HG03575 (cell line): ENCODE results near the gene ARHGEF3.
A peak's percentile ranks its signal among the peaks of the same experiment; 100 is the strongest.
"Not testable (repeated sequence)": the region's sequence is repeated elsewhere in the genome, so short reads cannot be mapped to it uniquely, and the experiment has no call there.

Source experiments
- ATAC-seq: cut with Tn5 transposase; IDR thresholded peaks from one replicate; pipeline ENCODE4 v1.9.1; 2021; ENCODE audit not compliant: unreplicated experiment, insufficient number of reproducible peaks, low FRiP score; ENCODE audit errors: extremely low read depth

ARHGEF3 gene

GRCh38 chr3:56758042-56758441 lies 43.7 kb downstream of the ARHGEF3 start:
- ATAC-seq = not testable (repeated sequence)

GRCh38 chr3:56754741-56755417 lies 46.9 kb downstream of the ARHGEF3 start:
- no peak for ATAC-seq

- ATAC-seq = peak; percentile 66
These were observed 48.4 kb downstream of the ARHGEF3 start for GRCh38 chr3:56753206-56753820.

- no peak for ATAC-seq
These were observed 50.6 kb downstream of the ARHGEF3 start for GRCh38 chr3:56751056-56751707.

- no peak for ATAC-seq
These were observed 53.0 kb downstream of the ARHGEF3 start for GRCh38 chr3:56748663-56749231.

- no peak for ATAC-seq
These were observed 54.6 kb downstream of the ARHGEF3 start for GRCh38 chr3:56747150-56747549.

GRCh38 chr3:56744016-56744415 lies 57.7 kb downstream of the ARHGEF3 start:
- ATAC-seq = no peak

- no peak for ATAC-seq
These were observed 58.9 kb downstream of the ARHGEF3 start for GRCh38 chr3:56742887-56743286.

GRCh38 chr3:56739036-56739435 lies 62.7 kb downstream of the ARHGEF3 start:
- no peak for ATAC-seq

GRCh38 chr3:56737006-56737405 lies 64.7 kb downstream of the ARHGEF3 start:
- ATAC-seq = no peak

GRCh38 chr3:56732109-56732508 lies 69.6 kb downstream of the ARHGEF3 start:
- ATAC-seq = no peak

GRCh38 chr3:56725175-56725574 lies 76.6 kb downstream of the ARHGEF3 start:
- ATAC-seq = peak; percentile 97

GRCh38 chr3:56724676-56725075 lies 77.1 kb downstream of the ARHGEF3 start:
- ATAC-seq = no peak

GRCh38 chr3:56720849-56721248 lies 80.9 kb downstream of the ARHGEF3 start:
- ATAC-seq = no peak

- not testable (repeated sequence) for ATAC-seq
These were observed 82.9 kb downstream of the ARHGEF3 start for GRCh38 chr3:56718809-56719208.

- no peak for ATAC-seq
These were observed 90.4 kb downstream of the ARHGEF3 start for GRCh38 chr3:56711344-56711743.

- ATAC-seq = not testable (repeated sequence)
These were observed 94.3 kb downstream of the ARHGEF3 start for GRCh38 chr3:56707412-56707811.

GRCh38 chr3:56706629-56707028 lies 95.1 kb downstream of the ARHGEF3 start:
- no peak for ATAC-seq

GRCh38 chr3:56704706-56705105 lies 97.0 kb downstream of the ARHGEF3 start:
- no peak for ATAC-seq
